Caco-2 (cell line): ENCODE measurements around the gene PIP4P1. TPM values are rescaled to one million over a fixed set of nuclear protein-coding genes. Genes with fewer than 3 reads are reported as not detected.

Experiments
- BruUV-seq: library from RNA; stranded (reverse); fragments of 400-500 nt; replicated peaks from 2 replicates; lab custom pipeline; 2021; lab: Mats Ljungman, UMichigan
- CTCF ChIA-PET: fragments of 300-600 bp; sonication (Branson Sonifier 250); formaldehyde crosslinking; loops from one replicate; lab custom pipeline; 2022; ENCODE audit warnings: antibody characterized with exemption; lab: Charles Lee
- POLR2A ChIA-PET: fragments of 300-600 bp; sonication (Branson Sonifier 250); formaldehyde crosslinking; loops from one replicate; lab custom pipeline; 2022; ENCODE audit warnings: antibody characterized with exemption; lab: Charles Lee
- DNase-seq, 2 experiments: peaks; one replicate each; pipeline versions ENCODE4 v3.0.0 to v3.0.0-alpha.2; 2020 to 2022
- H3K27me3 ChIP-seq: replicated peaks from 2 replicates; pipeline ENCODE4 v1.6.0; 2011; ENCODE audit warnings: low read length; ENCODE audit not compliant: control insufficient read depth, insufficient read depth
- H3K36me3 ChIP-seq: 2 replicates; pipeline ENCODE4 v1.5.1; 2011; ENCODE audit warnings: low read length; ENCODE audit not compliant: control insufficient read depth, insufficient read depth
- H3K4me1 ChIP-seq: fragments of 250-450 bp; sonication (Bioruptor Pico); 2 replicates; pipeline ENCODE4 v1.5.1; 2020; ENCODE audit warnings: mild to moderate bottlenecking
- H3K4me3 ChIP-seq: 2 replicates; pipeline ENCODE4 v1.5.1; 2011; ENCODE audit warnings: low read depth, mild to moderate bottlenecking, control low read depth, low read length
- H3K9me3 ChIP-seq: fragments of 250-450 bp; sonication (Bioruptor Pico); 2 replicates; pipeline ENCODE4 v1.5.1; 2020; ENCODE audit warnings: mild to moderate bottlenecking, moderate library complexity
- H3K27ac Mint-ChIP-seq: one replicate; pipeline ENCODE4 v1.8.0; 2022; ENCODE audit warnings: mixed read lengths; ENCODE audit not compliant: unreplicated experiment
- H3K27me3 Mint-ChIP-seq: one replicate; pipeline ENCODE4 v1.8.0; 2022; ENCODE audit warnings: mixed read lengths; ENCODE audit not compliant: insufficient read depth, unreplicated experiment
- H3K36me3 Mint-ChIP-seq: one replicate; pipeline ENCODE4 v1.8.0; 2022; ENCODE audit warnings: mild to moderate bottlenecking, mixed read lengths; ENCODE audit not compliant: insufficient read depth, unreplicated experiment
- H3K4me1 Mint-ChIP-seq: one replicate; pipeline ENCODE4 v1.8.0; 2022; ENCODE audit warnings: low read depth, mixed read lengths; ENCODE audit not compliant: unreplicated experiment
- H3K4me3 Mint-ChIP-seq: one replicate; pipeline ENCODE4 v1.8.0; 2022; ENCODE audit warnings: mild to moderate bottlenecking, moderate library complexity, mixed read lengths; ENCODE audit not compliant: unreplicated experiment
- H3K9me3 Mint-ChIP-seq: one replicate; pipeline ENCODE4 v1.8.0; 2022; ENCODE audit warnings: mixed read lengths; ENCODE audit not compliant: unreplicated experiment
- intact Hi-C: fragments of 100-400 bp; cut with micrococcal nuclease; formaldehyde crosslinking; loops from one replicate; pipeline ENCODE4 v1.10.0; 2022; ENCODE audit not compliant: unreplicated experiment
- total RNA-seq: library from RNA; stranded (reverse); gene quantifications from 2 replicates; pipeline ENCODE4 v1.2.3, GENCODE V29; 2022
- TF ChIP-seq, protein P1 (sequence below), 2 experiments: fragments of 200-600 bp in 1 of 2; IDR thresholded peaks; 1 replicate in 1 of 2; 2 replicates in 1 of 2; pipeline versions ENCODE4 v1.5.1 to v1.8.0; 2011 to 2022; ENCODE audit warnings: antibody characterized with exemption in 1 of 2, control low read depth in 1 of 2, inconsistent platforms in 1 of 2, low read depth in 1 of 2, low read length in 1 of 2, mild to moderate bottlenecking in 1 of 2, moderate library complexity in 1 of 2; ENCODE audit not compliant: insufficient read depth in 1 of 2, severe bottlenecking in 1 of 2, unreplicated experiment in 1 of 2

The PIP4P1 gene
- total RNA-seq, 1 experiment from 2014 or later, result 46.2 TPM

DNA sequence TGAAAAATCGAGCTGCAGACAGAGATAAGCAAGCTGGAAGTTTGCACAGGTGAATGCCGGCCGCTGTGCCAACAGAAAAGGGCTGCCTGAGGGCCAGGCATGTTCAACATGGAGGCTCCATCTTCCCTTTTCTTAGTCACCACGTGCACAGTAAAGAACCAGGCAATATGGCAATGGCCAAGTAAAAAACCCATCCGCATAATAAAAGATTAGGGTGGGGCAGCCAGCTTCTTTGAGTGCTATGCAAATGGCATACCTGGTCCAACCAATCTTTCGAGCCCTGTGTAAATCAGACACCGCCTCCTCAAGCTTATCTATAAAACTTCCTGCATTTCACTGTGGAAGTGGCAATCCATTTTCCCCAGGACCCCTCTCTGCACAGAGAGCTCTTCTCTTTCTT is 24.7 kb upstream of the PIP4P1 start:
- Histone ChIP-seq H3K4me1 (peaks cover 37% of the 10 kb centered on the region), H3K4me3 (no peak overlapping the region), H3K27me3 (no peaks in the 10 kb centered on the region), H3K36me3 (no peaks in the 10 kb centered on the region), H3K9me3 (no peaks in the 10 kb centered on the region)
- peak in 1 of 2 experiments; percentile 14 for DNase-seq
- ChIA-PET CTCF (no interaction called here), POLR2A (interaction anchor here (0.5 to 1.0 kb wide), 2 partner anchors 17 to 24 kb away, joined by 3 to 5 read pairs; partner anchors contain the start of gene PIP4P1)
- Mint-ChIP-seq H3K4me1 (peaks cover 27% of the 10 kb centered on the region), H3K4me3 (no peak overlapping the region), H3K27me3 (no peaks in the 10 kb centered on the region), H3K36me3 (no peaks in the 10 kb centered on the region), H3K9me3 (no peaks in the 10 kb centered on the region), H3K27ac (no peak overlapping the region)
- TF ChIP-seq, protein P1, sequence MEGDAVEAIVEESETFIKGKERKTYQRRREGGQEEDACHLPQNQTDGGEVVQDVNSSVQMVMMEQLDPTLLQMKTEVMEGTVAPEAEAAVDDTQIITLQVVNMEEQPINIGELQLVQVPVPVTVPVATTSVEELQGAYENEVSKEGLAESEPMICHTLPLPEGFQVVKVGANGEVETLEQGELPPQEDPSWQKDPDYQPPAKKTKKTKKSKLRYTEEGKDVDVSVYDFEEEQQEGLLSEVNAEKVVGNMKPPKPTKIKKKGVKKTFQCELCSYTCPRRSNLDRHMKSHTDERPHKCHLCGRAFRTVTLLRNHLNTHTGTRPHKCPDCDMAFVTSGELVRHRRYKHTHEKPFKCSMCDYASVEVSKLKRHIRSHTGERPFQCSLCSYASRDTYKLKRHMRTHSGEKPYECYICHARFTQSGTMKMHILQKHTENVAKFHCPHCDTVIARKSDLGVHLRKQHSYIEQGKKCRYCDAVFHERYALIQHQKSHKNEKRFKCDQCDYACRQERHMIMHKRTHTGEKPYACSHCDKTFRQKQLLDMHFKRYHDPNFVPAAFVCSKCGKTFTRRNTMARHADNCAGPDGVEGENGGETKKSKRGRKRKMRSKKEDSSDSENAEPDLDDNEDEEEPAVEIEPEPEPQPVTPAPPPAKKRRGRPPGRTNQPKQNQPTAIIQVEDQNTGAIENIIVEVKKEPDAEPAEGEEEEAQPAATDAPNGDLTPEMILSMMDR (IDR thresholded peaks at IDR 0.05; ENCODE audit: insufficient read depth in 1 of 2, low read depth in 1 of 2, low read length in 1 of 2, severe bottlenecking in 1 of 2, unreplicated experiment in 1 of 2), result no peak
- intact Hi-C loops, result loop anchor here (2.0 kb wide), 1 partner anchor 17 kb away; the partner anchor contains the start of gene PNP
- BruUV-seq, result no TSS peak

DNA sequence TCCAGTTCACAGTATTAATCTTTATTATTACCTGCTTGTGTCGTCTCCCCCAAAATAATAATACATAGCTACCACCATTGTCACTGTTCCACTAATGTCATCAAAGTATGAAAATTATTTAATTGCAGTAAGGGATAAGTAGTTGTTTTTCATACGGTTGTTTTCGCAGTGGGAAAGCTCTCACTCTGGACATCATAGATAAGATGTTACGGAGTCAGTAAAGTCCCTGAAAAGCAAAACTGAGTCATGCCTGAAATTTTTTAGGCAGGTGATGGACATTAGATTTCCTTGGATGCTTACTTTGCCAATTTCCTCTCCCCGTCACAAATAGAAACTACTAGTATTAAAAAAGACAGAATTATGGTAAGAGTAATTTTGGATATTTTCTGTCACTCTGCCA is 21.1 kb upstream of the PIP4P1 start:
- ChIA-PET CTCF (no interaction called here), POLR2A (interaction anchor here (0.6 kb wide), 1 partner anchor 34 kb away, joined by 3 read pairs; no protein-coding TSS in a partner anchor)
- intact Hi-C loops, result no loop called here
- TF ChIP-seq, protein P1 (IDR thresholded peaks at IDR 0.05; ENCODE audit: insufficient read depth in 1 of 2, low read depth in 1 of 2, low read length in 1 of 2, severe bottlenecking in 1 of 2, unreplicated experiment in 1 of 2), result no peak
- BruUV-seq, result no TSS peak
- H3K27ac Mint-ChIP-seq, result no peak overlapping the region
- H3K27me3 Mint-ChIP-seq, result no peaks in the 10 kb centered on the region
- H3K36me3 Mint-ChIP-seq, result peaks cover 10% of the 10 kb centered on the region
- H3K4me1 Mint-ChIP-seq, result peaks cover 17% of the 10 kb centered on the region
- Histone ChIP-seq H3K4me3 (no peak overlapping the region), H3K36me3 (no peaks in the 10 kb centered on the region), H3K9me3 (no peaks in the 10 kb centered on the region), H3K4me1 (peaks cover 11% of the 10 kb centered on the region; the same call in 1 of the 2 replicates), H3K27me3 (no peaks in the 10 kb centered on the region)
- H3K4me3 Mint-ChIP-seq, result no peak overlapping the region
- DNase-seq, result no peak
- H3K9me3 Mint-ChIP-seq, result no peaks in the 10 kb centered on the region

DNA sequence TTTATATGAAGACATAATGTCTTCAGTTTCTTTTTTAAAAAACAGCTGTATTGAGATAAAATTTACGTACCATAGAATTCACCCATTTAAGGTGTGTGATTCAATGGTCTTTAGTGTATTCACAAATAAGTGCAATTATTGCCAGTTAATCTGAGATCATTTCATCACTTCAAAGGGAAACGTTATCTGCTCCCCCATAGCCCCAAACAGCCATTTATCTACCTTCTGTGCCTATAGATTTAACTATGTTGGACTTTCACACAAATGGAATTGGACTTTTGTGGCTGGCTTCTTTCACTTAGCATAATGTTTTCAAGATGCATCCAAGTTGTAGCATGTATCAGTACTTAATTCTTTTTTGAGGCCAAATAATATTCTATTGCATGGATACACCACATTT is 17.7 kb upstream of the PIP4P1 start:
- BruUV-seq, result no TSS peak
- peaks cover 45% of the 10 kb centered on the region for H3K36me3 Mint-ChIP-seq
- ChIA-PET POLR2A (no interaction called here), CTCF (no interaction called here)
- no peak for DNase-seq
- H3K9me3 Mint-ChIP-seq, result no peaks in the 10 kb centered on the region
- H3K36me3 ChIP-seq, result no peaks in the 10 kb centered on the region; the same call in 1 of the 2 replicates
- H3K27ac Mint-ChIP-seq, result no peak overlapping the region
- no peaks in the 10 kb centered on the region for H3K9me3 ChIP-seq
- no peak overlapping the region for H3K4me3 ChIP-seq
- H3K27me3 Mint-ChIP-seq, result no peaks in the 10 kb centered on the region
- H3K27me3 ChIP-seq, result no peaks in the 10 kb centered on the region
- intact Hi-C loops, result no loop called here
- peaks cover 7% of the 10 kb centered on the region for H3K4me1 Mint-ChIP-seq
- TF ChIP-seq, protein P1 (IDR thresholded peaks at IDR 0.05; ENCODE audit: insufficient read depth in 1 of 2, low read depth in 1 of 2, low read length in 1 of 2, severe bottlenecking in 1 of 2, unreplicated experiment in 1 of 2), result no peak
- H3K4me1 ChIP-seq, result no peaks in the 10 kb centered on the region
- H3K4me3 Mint-ChIP-seq, result no peak overlapping the region
